CD4-positive, alpha-beta T cell treated with Interleukin-6 at 100 ng/mL for 8 hours (primary cell): ENCODE data around the gene CIB4.
A peak's percentile ranks its signal among the peaks of the same experiment; 100 is the strongest.

ENCODE experiments used
- DNase-seq: peaks from one replicate; pipeline ENCODE4 v3.0.0-alpha.2; 2020; ENCODE audit warnings: mixed read lengths, low spot score

The CIB4 gene

DNA sequence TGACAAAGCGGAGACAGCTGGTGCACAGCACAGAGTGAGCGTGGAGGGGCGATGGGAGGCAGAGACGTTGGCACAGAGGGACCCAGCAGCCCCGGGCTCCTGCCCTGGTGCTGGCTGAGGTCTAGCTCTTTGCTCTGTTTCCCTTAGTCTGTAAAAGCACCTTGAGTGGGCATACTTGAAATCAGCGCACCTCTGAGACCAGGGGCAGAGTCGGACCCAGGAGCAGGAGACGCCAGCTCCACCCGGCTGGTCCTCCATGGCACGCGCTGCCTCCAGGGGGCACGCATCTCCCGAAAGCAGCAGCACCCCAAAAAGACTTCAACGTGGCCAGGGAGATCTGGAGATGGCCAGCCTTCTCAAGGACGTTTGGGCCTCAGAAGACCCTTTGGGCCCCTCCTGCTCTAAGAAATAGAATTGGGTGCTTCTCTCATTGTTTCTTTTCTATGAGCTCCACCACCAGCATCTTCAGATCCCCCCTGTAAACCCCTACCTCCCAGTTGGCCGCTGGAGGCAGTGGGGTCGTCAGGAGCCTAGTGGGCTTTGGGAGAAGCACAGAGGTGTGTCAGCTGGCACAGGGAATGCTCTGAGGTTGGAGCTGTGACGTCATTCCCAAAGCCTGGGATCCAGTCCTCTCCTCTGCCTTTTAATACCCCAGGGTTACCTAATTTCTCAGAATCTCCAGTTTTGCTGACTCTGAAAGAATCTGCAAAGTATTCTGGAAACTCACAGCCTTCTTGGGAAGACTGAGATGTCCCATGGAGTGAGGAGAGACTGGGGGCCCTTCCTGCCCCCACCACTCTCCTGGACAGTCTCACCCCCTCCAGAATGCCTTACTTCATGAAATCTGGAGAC, 58.9 kb downstream of the CIB4 start:
- no peak for DNase-seq

DNA sequence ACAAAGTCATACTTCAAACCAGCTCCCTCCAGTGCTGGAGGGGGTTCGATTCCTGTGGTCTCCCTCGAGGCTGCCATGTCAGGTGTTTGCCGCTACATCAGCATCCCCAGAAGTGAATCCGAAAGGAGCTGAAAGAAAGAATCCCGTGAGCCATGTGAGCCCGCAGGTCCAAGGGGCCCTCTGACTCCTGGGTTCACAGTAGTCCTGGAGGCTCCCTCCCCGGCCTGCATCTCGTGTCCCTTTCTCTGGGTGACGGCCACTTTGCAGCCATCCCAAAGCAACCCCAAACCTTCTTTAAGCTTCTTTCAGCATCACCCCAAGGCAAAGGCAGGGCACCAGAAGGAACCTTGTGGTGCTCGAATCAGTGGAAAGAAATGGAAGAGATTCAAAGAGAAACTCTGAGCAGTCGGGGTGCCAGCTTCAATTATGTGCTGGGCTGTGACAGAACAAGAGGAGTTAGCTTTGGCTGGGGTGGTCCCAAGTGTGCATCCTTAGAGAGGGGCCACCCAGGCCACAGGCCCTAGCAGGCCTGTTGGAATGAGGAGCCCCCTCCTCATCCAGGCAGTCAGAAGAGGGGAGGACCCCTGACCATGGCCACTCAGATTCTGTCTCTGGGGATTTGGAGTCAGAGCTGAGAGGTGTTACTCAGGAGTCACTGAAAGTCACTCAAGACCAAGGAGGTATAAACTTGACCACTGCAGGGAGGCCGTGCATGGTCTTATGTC, 59.7 kb downstream of the CIB4 start:
- DNase-seq = no peak

DNA sequence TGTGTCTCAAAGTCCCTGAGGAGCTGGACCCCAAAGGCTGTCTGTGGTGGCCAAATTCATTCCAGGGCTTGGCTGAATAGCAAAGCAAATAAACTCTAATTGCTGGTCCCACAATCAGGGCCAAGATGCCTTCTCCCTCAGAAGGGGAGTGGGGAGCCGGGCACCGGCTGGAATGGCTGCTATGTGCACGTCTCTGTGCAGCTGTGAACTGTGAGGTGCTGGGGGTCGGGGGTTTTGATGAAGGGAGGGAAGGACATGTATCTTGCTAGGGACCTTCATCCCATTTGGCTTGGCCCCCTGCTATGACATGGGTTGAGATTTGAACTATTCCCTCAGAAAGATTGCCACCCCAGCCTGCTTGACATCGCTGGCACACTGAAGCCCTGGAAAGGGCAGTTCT, 60.4 kb downstream of the CIB4 start:
- no peak for DNase-seq

DNA sequence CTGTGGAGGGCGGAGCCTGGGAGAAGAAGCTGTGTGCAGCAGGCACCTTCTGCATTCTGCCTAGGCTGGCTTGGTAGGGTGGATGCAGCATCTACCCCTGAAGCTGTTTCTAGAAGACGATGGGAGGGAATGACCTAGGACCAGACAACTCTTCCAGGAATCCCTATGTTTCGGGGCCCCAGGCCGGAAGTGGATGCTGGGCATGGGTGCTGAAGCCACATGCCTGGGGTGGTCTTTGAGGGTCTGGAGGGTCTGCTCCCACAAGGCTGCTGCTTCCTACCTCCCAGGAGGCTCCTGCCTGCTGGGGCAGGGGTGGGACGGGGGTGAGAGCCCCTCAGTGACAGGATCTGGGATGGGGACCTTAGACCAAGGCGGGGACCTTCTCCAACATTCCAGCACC, 61.0 kb downstream of the CIB4 start:
- DNase-seq = no peak

DNA sequence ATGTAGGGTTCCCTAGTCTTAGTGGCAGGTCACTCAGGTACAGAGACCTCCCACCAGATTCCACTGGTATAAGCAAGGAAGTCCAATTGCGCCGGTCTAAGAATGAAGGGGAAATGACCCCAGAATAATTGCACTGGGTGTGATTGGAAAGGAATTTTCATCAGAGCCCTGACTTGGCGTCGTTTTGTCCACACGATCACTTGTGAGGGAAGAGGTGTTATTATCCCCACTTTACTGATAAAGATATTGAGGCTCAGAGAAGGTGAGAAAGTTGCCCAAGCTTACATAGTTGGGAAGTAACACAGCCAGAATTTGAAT, 61.5 kb downstream of the CIB4 start:
- DNase-seq = no peak

DNA sequence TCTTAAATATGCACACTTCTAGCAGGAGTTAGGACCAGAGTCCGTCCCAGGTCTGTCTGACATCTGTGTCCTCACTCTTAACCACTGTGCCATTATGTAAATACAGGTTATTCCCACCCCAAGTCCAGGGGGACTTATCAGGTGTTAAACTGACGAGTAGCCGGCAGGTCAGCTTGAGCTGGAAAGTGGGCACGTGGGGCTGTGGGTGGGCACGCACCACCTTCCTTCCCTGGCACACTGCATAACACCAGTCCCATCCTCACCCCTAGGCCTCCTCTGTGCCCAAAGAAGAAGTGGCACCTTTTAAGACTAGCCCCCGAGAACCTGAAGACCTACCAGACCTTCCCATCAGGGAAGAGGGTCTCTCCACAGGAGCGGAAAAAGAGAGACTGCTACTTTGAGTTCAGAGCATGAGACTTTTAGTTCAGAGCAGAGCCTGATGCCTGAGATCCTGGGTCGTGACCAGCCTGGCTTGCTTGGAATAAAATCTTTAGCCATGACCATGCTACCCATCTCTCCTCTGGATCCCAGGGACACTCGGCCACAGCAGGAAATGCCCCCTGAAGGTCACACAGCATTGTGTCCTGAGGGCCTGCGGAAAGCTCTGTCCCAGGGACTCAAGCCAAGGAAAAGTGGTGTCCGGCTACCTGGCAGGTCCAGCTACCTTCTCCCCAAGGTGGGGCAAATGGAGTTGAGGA, 62.0 kb downstream of the CIB4 start:
- DNase-seq = no peak

DNA sequence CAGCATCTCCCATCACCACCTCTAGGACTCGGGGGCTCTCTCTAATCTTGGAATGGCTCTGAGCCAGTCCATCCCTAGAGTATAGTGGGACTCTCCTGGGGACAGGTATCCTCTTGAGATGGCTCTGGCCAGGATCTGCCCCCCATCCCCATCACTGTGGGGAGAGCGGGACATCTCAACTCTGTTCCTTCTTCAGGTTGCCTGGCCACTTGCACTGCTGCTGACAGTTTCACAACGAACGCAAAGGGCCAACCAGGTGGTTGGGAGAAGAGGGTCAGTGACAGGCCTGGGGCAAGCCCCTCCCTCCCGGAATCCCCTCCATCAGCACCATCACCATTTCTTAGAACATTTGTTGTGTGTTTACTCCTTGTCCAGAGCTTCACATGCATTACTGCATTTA, 62.6 kb downstream of the CIB4 start:
- no peak for DNase-seq

DNA sequence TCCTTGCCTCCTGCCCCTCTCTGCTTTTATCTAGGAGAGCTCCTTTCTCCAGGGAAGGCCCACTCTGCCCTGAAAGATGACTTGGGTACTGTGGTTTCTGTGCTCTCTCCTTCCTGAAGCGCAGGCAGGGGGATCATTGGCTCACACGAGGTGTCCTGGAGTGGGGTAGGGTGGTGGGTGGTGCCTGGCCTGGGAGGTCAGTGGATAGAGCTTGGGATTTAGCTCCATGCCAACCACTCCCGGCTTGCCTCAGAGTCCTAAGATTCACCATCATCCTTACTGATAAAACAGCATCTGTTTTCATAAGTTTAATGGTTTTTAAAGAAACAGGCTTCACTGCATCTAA, 63.1 kb downstream of the CIB4 start:
- DNase-seq = no peak

DNA sequence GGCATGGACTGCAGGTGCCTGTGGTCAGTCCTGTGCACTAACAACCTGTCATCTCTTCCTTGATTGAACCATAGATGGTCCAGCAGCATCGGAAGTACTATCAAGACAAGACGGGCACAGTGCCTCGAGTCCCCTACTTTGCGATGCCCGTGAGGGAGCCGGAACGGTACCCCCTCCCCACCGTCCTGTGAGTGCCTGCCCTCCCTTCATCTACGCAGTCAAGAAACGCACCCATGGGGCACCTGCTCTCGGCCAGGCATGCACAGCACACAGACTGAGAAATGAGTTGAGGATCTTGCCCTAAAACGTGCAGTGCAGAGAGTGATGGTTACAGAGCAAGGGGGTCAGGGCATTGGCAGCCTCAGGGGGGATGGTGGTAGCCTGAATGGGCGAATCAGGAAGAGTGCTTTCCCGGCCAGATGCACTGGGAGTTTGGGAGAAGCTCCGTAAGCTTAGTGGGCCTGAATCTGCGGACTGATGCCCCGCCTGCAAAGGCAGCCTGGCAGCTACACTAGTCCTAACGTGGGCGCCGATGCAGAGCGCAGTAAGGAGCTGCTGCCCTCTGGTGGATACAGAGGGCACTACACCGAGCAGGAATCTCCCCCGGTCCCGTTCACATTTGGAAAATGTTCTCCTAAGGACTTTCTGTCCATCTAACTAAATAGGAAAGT, 63.6 kb downstream of the CIB4 start:
- DNase-seq = peak; percentile 48

DNA sequence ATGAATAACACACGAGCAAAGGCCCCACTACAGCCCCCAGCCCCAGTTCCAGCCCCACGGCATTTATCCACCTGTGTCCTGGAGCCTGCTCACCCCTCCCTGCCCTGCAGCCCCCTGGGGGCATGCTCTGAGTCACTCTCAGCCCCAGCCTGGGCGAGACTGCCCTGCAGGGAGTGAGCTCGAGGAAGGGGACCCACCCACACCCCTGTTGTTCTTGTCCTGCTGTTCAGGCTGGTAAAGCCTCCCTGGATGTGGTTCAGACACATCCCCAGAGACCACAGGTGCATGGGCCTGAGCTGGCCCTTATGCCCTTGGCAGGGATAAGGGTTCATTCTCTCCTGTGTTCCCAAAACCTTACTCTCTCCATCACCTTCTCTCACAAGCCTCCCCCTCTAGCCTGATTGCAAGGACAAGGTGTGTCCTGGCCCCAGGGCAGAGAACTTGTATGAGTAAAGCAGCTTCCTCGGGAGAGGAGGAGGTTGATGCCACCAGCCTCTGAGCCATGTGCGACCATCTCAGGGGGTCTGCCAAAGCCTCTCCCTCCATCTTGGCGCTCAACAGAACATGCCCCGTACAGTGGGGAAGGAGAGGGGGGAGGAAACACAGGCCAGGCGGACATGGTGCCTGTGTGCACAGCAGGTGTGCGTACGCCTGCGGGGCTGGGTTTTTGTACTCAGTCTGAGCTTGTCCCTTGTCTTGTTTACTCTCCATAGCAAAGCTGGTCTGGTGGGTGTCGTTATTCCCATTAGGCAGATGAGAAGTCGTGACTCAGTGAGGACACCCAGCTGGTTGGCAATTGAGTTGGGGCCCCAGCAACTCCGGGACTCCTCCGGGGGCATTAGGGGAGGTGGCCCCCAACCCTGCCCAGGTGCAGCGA, 64.4 kb downstream of the CIB4 start:
- DNase-seq = no peak

DNA sequence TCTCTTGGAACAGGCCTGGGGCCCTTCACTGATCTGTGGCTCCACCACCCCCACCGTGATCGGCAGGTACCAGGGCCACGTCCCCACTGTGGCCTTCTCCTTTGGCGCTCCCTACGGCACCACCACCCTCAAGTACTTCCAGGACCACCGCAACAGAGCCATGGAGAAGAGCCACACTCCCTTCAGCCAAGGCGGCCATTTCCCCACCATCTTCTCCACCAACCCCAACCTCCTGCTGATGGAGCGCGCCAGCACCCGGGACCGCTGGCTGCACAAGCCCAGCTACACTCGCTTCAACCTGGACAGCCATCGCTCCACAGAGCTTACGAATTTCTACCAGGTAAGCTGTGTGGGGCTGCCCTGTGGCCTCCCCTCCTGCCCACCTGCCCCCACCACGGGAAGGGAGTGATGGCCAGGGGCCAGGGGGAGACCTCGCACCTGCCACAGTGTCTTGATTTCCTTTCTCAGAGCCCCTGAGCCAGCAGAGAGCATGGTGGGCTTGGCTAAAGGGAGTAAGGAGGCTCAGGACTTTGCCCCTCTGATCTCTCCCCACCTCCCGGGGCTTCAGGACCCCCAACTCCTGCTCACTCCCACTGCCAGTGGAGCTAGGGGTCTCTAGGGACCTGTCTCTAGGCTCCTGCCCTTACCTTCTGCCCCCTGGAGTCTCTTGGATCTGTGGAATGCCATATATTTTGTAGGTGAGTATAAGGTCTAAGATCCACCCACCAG, 65.2 kb downstream of the CIB4 start:
- no peak for DNase-seq

DNA sequence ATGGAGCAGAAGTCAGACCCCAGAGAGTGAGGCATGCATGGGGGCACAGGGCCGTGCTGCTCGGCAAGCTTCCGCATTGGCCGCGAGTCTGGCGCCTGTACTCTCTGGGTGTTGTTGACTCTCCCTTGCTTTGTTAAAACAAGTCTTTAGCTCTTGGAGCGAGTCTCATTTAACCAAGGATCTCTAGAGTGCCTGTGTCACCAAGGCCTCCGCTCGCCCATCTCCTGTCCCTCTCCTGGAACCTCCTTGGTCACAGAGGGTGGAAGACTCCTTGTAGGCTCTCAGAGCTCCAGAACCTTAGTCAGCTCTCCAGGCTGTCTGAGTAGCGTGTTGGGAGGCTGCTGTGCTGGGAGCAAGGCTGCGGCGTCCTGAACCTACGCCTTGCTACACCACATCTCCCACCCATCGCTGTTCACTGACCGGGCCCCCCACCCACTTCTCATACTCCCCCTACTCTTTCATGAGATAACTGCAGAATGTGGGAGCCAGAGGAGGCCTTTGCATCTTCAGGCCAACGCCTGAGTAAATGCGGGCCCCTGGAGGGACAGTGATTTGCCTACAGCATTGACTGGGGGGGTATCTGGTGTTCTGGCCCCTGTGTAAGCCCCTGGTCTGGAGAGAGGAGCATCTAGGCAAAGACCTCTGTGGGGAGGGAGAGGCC, 66.1 kb downstream of the CIB4 start:
- no peak for DNase-seq

DNA sequence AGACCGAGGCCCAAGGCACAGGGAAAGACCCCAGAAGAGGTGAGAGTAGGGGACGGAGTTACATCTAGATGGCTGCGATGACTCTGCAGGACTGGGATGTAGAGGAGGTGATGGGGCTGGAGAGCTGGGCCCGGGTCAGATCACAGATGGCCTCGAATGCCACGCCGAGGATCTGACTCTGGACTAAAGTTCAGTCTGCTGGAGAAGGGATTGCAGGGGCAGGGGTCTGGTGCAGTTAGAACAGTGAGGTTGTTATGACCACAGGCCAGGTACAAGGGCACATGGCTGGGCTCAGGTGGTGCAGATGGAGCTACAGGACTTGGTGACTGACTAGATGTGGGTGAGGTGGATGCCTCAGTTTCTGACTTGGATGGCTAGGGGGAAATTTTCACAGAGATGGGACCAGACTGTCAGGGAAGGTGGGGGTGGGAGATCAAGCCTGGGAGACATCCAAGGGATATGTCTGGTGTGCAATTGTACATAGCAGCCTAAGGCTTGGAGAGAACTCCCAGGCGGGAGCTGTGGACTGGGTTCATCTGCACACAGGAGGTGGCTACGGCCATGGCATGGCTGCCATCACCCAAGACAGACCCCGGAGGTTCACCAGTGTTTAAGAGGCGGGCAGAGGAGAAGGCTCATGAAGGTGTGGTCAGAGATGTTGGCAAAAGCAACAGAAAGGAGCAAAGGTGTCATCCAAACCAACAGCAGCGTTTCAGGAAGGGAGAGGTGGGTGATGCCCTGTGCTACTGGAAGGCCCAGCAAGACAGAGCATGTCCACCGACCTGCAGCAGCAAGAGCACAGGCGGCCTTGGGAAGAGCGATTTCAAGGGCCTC, 66.9 kb downstream of the CIB4 start:
- DNase-seq = no peak

DNA sequence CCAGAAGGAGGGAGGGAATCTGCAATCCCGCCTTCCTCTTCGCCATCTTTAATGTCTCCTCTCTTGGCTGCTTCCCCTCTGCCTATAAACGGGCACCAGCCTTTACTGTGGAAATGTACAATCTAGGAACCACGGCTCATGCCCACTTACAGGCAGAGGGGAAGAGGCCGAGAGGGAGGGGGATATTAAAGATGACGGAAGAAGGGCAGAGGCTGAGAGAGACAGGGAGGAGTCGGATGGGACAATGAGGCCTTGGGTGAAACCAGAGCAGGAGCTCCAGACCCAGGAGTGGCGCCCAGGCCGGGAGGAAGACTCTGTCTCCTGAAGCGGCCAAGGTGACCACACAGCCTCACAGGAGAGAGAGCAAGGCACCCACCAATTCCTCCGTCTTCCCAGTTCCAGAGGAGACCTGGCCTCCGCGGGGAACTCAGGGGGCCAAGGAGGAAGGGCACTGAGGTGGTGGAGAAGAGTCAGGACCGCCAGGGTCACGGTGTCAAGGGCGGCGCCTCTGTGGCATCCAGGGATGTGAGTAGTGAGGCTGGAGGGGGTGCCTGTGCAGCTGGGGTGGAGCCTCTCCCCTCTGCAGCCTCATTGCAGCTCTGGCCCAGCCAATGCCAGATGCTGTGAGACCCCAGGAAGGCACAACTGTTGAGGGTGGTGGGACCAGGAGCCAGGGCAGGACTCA, 67.8 kb downstream of the CIB4 start:
- DNase-seq = no peak

DNA sequence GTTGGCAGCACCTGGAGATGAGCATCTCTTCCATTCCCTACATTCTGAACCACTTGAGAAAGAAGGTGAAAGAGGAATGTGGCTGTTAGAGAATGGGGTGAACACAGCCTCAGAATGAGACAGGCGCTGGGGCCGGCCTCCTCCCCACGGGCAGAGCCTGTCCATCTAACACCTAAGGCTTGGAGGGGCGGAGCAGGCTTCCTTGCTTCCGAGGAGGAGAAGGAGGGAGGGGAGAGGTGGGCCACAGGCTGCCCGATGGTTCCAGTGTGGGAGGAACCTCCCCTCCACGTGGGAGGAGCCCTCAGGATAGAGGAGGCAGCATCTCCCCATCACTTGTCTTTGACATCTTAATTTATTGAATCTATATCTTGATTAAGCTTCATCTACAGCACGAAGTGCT, 68.6 kb downstream of the CIB4 start:
- no peak for DNase-seq

DNA sequence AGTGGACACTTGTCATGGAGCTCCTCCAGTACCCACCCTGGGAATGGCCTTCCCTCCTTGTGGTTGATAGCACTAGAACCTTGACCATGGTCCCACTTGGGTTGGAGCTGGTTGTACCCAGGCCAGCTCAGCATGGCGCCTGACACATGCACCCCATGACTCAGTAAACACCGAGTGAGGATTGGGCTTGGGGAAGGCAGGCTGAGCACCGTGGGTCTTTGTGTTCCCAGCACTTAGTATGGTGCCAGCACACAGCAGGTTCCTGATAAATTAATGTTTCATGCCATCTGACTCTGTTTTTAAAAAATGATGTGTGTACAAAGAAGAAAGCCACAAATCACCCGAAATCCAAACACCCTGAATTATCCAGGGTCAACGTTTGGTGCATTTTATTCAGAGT, 69.8 kb downstream of the CIB4 start:
- no peak for DNase-seq

DNA sequence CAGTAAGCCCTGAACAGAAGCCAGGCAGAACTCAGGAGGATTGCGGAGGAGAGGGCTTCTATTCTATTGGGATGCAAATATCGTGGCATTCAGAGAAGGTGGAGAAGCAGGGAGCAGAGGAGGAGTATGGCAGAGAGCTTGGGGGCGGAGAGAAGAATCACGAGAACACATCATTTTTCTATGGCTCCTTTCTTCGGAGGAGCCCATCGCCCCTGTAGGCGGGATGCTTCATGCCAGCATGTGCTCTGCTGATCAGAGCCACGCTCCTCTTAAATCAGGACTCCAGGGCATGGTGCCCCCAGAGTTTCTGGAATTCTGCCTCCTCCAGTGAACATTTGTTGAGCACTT, 71.1 kb downstream of the CIB4 start:
- no peak for DNase-seq

DNA sequence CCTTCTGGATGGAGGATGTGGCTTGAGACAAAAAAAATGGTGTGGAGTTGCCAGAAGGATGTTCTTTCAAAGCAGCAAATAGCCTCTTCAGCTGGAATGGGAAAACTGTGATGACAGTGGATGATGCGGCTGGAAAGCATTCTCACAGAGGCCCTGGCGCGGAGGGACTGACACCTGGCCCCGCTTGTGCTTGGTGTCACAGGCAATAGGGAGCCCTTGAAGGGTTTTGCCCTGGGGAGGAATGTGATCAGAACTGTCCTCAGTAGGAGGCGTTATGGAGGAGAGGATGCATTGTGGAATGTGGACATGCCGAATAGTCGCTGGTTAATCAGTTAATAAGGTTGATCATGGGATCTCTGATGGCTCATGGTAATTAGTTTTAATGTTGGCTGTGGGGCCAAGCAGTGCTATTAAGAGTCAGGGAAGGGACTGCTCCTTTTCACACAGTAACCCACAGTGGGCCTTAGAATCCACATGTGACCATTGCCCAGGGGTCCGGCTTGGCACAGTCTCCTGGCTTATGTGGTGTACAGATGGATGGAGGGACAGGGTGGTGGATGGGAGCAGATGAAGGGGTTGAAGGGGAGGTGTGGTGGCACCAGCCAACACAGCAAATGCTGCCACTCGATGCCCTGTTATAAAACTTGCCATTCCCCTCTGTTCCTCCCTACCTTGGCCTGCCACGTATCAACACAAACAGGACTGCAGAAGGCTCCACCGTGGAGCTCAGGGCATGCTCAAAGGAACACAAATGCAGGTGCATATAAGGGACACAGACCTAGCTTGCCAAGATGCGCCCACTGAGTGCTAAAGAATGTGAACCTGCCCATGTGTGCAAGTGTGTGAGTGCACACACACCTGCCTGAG, 71.7 kb downstream of the CIB4 start:
- DNase-seq = no peak
